WTC11 (cell line): Measurements from ENCODE around the gene IRF4. TPM values are rescaled to one million over a fixed set of nuclear protein-coding genes. Genes with fewer than 3 reads are reported as not detected.

Source experiments
- ATAC-seq: fragments of 200-7000 bp; cut with Tn5 transposase; 2 replicates; pipeline ENCODE4 v1.10.0; 2021; ENCODE audit warnings: mild to moderate bottlenecking, moderate library complexity
- CTCF ChIA-PET: fragments of 300-600 bp; sonication (Branson Sonifier 250); formaldehyde crosslinking; loops from one replicate; lab custom pipeline; 2021; ENCODE audit warnings: antibody characterized with exemption; lab: Charles Lee
- POLR2A ChIA-PET: fragments of 350-600 bp; sonication (Branson Sonifier 250); formaldehyde crosslinking; loops from one replicate; lab custom pipeline; 2021; ENCODE audit warnings: antibody characterized with exemption; lab: Charles Lee
- DNase-seq: peaks from one replicate; pipeline ENCODE4 v3.0.0; 2021; ENCODE audit warnings: low spot score
- H3K27ac Mint-ChIP-seq: 2 replicates; pipeline ENCODE4 v1.8.0; 2021; ENCODE audit warnings: mixed read lengths
- H3K27me3 Mint-ChIP-seq: 2 replicates; pipeline ENCODE4 v1.8.0; 2021; ENCODE audit warnings: low read depth, mild to moderate bottlenecking, moderate library complexity, mixed read lengths
- H3K36me3 Mint-ChIP-seq: 2 replicates; pipeline ENCODE4 v1.8.0; 2021; ENCODE audit warnings: mixed read lengths
- H3K4me1 Mint-ChIP-seq: 2 replicates; pipeline ENCODE4 v1.8.0; 2022; ENCODE audit warnings: mixed read lengths
- H3K4me3 Mint-ChIP-seq: 2 replicates; pipeline ENCODE4 v1.8.0; 2021; ENCODE audit warnings: mild to moderate bottlenecking, moderate library complexity, mixed read lengths
- H3K9me3 Mint-ChIP-seq: 2 replicates; pipeline ENCODE4 v1.8.0; 2021; ENCODE audit warnings: mixed read lengths
- CREB1 ChIP-seq: sonication (generic); formaldehyde crosslinking; IDR thresholded peaks from 2 replicates; pipeline ENCODE4 v1.8.0; 2023; ENCODE audit warnings: mild to moderate bottlenecking, missing genetic modification reagents
- GRHL2 ChIP-seq: fragments of 250-450 bp; sonication (Bioruptor Pico); IDR thresholded peaks from 2 replicates; pipeline ENCODE4 v1.8.0; 2022; ENCODE audit warnings: mild to moderate bottlenecking, moderate library complexity; ENCODE audit not compliant: insufficient replicate concordance, severe bottlenecking
- IRF2 ChIP-seq: sonication (generic); formaldehyde crosslinking; IDR thresholded peaks from 2 replicates; pipeline ENCODE4 v1.8.0; 2022; ENCODE audit warnings: low read depth, missing genetic modification reagents, borderline replicate concordance
- MXD4 ChIP-seq: fragments of 250-450 bp; sonication (Bioruptor Pico); IDR thresholded peaks from 2 replicates; pipeline ENCODE4 v1.8.0; 2021; ENCODE audit warnings: mild to moderate bottlenecking, moderate library complexity, borderline replicate concordance
- MYBL2 ChIP-seq: sonication (generic); formaldehyde crosslinking; IDR thresholded peaks from 2 replicates; pipeline ENCODE4 v1.8.1; 2023; ENCODE audit warnings: mild to moderate bottlenecking, moderate library complexity, missing genetic modification reagents
- RORB ChIP-seq: fragments of 250-450 bp; sonication (Bioruptor Pico); IDR thresholded peaks from 2 replicates; pipeline ENCODE4 v1.9.0; 2021; ENCODE audit warnings: mild to moderate bottlenecking
- ZNF121 ChIP-seq: sonication (generic); formaldehyde crosslinking; IDR thresholded peaks from 2 replicates; pipeline ENCODE4 v1.8.0; 2023; ENCODE audit warnings: missing genetic modification reagents
- ZNF138 ChIP-seq: sonication (generic); formaldehyde crosslinking; conservative IDR thresholded peaks from 2 replicates; pipeline ENCODE4 v1.8.1; 2022; ENCODE audit warnings: mild to moderate bottlenecking, moderate library complexity, missing genetic modification reagents
- ZNF263 ChIP-seq: sonication (generic); formaldehyde crosslinking; IDR thresholded peaks from 2 replicates; pipeline ENCODE4 v1.8.1; 2022; ENCODE audit warnings: low read depth, mild to moderate bottlenecking, moderate library complexity, missing genetic modification reagents
- ZNF423 ChIP-seq: fragments of 250-450 bp; sonication (Bioruptor Pico); IDR thresholded peaks from 2 replicates; pipeline ENCODE4 v2.1.2; 2022; ENCODE audit warnings: mild to moderate bottlenecking, moderate library complexity
- total RNA-seq: library from RNA; stranded (reverse); gene quantifications from 3 replicates; pipeline ENCODE4 v1.2.3, GENCODE V29; 2021
- TF ChIP-seq, protein P1 (sequence below): sonication (generic); formaldehyde crosslinking; IDR thresholded peaks from 2 replicates; pipeline ENCODE4 v1.8.0; 2023; ENCODE audit warnings: mild to moderate bottlenecking, missing genetic modification reagents
- TF ChIP-seq, protein P2 (sequence below): sonication (generic); formaldehyde crosslinking; IDR thresholded peaks from 2 replicates; pipeline ENCODE4 v1.8.1; 2023; ENCODE audit warnings: mild to moderate bottlenecking, missing genetic modification reagents, moderate library complexity
- TF ChIP-seq, protein P3 (sequence below): sonication (generic); formaldehyde crosslinking; IDR thresholded peaks from 2 replicates; pipeline ENCODE4 v1.8.1; 2022; ENCODE audit warnings: mild to moderate bottlenecking, missing genetic modification reagents, moderate library complexity, borderline replicate concordance
- TF ChIP-seq, protein P4 (sequence below): sonication (generic); formaldehyde crosslinking; IDR thresholded peaks from 2 replicates; pipeline ENCODE4 v1.8.0; 2022; ENCODE audit warnings: missing genetic modification reagents
- TF ChIP-seq, protein P5 (sequence below): sonication (generic); formaldehyde crosslinking; IDR thresholded peaks from 2 replicates; pipeline ENCODE4 v1.8.0; 2023; ENCODE audit warnings: missing genetic modification reagents, mild to moderate bottlenecking, borderline replicate concordance
- TF ChIP-seq, protein P6 (sequence below): fragments of 250-450 bp; sonication (Bioruptor Pico); IDR thresholded peaks from 2 replicates; pipeline ENCODE4 v1.9.0; 2021; ENCODE audit warnings: moderate library complexity, mild to moderate bottlenecking, inconsistent platforms, borderline replicate concordance

IRF4 gene
- total RNA-seq, 1 experiment from 2014 or later = 1.6 TPM

DNA sequence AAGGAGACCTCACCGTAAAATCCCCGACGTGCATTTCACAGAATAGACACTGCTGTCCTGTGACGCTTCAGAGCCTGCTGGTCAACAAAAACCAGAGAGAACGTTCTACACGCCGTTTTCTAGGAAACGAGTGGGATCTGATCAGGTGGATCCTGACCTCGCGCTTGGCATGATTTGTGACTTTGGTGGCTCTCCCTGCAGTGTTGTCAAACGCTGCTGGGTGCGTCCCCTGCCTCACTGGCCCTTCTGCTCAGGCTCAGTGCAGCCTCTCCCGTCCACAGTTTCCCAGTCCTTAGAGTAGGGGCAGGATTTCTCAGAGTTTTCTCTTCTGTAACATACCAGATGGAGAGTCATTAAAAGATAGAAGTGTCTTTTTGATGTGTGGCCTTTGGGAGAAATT, 27.6 kb upstream of the IRF4 start:
- peaks cover 78% of the 10 kb centered on the region for H3K36me3 Mint-ChIP-seq
- peaks cover 16% of the 10 kb centered on the region for H3K27me3 Mint-ChIP-seq
- TF ChIP-seq ZNF121 = no peak
- TF ChIP-seq CREB1 (CRISPR knock-in tag) = no peak
- H3K4me1 Mint-ChIP-seq = no peaks in the 10 kb centered on the region
- H3K27ac Mint-ChIP-seq = no peak overlapping the region
- no peak overlapping the region for H3K4me3 Mint-ChIP-seq
- POLR2A ChIA-PET = no interaction called here
- peaks cover 77% of the 10 kb centered on the region for H3K9me3 Mint-ChIP-seq
- no peak for DNase-seq
- CTCF ChIA-PET = no interaction called here
- no peak for ATAC-seq

DNA sequence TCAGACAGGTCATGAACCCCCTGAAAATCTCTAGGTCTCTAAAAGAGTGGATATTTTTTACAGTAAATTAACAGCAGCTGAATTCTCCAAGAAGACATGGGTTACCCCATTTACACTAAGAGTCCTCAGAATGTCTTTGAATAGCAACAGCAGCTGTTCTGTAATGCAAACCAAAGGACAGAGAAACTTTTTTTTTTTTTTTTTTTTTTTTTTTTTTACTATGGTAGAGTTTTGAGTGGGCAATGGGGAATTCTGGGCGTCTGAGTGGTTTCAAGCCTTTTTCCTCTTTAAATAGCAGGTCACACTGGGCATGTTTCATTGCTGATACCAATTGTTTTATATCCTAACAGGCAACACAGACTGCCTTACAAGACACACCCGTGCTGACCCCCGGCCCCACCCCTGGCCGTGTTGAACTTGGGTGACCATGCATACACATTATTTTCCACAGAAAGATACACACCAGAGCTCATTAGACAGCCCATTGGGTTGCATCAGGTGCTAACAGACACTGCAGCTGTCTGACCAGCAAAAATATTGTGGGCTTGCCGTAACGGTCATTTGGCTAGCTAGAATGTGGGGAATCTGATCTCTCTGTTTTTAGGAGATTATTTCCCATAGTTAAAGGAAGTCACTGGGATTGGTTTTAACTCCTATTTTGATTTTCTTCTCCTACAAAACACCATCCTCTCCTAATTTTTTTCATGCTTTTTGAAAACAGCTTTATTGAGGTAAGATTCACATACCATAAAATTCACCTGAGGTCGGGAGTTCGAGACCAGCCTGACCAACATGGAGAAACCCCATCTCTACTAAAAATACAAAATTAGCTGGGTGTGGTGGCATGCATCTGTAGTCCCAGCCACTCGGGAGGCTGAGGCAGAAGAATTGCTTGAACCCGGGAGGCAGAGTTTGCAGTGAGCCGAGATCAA, 26.7 kb upstream of the IRF4 start:
- peaks cover 16% of the 10 kb centered on the region for H3K27me3 Mint-ChIP-seq
- no peaks in the 10 kb centered on the region for H3K4me1 Mint-ChIP-seq
- no peak overlapping the region for H3K27ac Mint-ChIP-seq
- no peak overlapping the region for H3K4me3 Mint-ChIP-seq
- ChIA-PET CTCF (interaction anchor here (1.1 kb wide), 1 partner anchor 148 kb away, joined by 3 read pairs; no protein-coding TSS in a partner anchor), POLR2A (no interaction called here)
- ATAC-seq (no peak), DNase-seq (no peak)
- TF ChIP-seq, protein P1, sequence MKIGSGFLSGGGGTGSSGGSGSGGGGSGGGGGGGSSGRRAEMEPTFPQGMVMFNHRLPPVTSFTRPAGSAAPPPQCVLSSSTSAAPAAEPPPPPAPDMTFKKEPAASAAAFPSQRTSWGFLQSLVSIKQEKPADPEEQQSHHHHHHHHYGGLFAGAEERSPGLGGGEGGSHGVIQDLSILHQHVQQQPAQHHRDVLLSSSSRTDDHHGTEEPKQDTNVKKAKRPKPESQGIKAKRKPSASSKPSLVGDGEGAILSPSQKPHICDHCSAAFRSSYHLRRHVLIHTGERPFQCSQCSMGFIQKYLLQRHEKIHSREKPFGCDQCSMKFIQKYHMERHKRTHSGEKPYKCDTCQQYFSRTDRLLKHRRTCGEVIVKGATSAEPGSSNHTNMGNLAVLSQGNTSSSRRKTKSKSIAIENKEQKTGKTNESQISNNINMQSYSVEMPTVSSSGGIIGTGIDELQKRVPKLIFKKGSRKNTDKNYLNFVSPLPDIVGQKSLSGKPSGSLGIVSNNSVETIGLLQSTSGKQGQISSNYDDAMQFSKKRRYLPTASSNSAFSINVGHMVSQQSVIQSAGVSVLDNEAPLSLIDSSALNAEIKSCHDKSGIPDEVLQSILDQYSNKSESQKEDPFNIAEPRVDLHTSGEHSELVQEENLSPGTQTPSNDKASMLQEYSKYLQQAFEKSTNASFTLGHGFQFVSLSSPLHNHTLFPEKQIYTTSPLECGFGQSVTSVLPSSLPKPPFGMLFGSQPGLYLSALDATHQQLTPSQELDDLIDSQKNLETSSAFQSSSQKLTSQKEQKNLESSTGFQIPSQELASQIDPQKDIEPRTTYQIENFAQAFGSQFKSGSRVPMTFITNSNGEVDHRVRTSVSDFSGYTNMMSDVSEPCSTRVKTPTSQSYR = no peak
- TF ChIP-seq ZNF121 = no peak
- TF ChIP-seq, protein P2, sequence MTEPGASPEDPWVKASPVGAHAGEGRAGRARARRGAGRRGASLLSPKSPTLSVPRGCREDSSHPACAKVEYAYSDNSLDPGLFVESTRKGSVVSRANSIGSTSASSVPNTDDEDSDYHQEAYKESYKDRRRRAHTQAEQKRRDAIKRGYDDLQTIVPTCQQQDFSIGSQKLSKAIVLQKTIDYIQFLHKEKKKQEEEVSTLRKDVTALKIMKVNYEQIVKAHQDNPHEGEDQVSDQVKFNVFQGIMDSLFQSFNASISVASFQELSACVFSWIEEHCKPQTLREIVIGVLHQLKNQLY (CRISPR knock-in tag) = no peak
- TF ChIP-seq ZNF263 = no peak
- no peak for TF ChIP-seq MXD4 (CRISPR knock-in tag)
- TF ChIP-seq, protein P3, sequence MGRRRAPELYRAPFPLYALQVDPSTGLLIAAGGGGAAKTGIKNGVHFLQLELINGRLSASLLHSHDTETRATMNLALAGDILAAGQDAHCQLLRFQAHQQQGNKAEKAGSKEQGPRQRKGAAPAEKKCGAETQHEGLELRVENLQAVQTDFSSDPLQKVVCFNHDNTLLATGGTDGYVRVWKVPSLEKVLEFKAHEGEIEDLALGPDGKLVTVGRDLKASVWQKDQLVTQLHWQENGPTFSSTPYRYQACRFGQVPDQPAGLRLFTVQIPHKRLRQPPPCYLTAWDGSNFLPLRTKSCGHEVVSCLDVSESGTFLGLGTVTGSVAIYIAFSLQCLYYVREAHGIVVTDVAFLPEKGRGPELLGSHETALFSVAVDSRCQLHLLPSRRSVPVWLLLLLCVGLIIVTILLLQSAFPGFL (CRISPR knock-in tag) = no peak
- TF ChIP-seq, protein P4, sequence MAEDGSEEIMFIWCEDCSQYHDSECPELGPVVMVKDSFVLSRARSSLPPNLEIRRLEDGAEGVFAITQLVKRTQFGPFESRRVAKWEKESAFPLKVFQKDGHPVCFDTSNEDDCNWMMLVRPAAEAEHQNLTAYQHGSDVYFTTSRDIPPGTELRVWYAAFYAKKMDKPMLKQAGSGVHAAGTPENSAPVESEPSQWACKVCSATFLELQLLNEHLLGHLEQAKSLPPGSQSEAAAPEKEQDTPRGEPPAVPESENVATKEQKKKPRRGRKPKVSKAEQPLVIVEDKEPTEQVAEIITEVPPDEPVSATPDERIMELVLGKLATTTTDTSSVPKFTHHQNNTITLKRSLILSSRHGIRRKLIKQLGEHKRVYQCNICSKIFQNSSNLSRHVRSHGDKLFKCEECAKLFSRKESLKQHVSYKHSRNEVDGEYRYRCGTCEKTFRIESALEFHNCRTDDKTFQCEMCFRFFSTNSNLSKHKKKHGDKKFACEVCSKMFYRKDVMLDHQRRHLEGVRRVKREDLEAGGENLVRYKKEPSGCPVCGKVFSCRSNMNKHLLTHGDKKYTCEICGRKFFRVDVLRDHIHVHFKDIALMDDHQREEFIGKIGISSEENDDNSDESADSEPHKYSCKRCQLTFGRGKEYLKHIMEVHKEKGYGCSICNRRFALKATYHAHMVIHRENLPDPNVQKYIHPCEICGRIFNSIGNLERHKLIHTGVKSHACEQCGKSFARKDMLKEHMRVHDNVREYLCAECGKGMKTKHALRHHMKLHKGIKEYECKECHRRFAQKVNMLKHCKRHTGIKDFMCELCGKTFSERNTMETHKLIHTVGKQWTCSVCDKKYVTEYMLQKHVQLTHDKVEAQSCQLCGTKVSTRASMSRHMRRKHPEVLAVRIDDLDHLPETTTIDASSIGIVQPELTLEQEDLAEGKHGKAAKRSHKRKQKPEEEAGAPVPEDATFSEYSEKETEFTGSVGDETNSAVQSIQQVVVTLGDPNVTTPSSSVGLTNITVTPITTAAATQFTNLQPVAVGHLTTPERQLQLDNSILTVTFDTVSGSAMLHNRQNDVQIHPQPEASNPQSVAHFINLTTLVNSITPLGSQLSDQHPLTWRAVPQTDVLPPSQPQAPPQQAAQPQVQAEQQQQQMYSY (CRISPR knock-in tag) = no peak
- TF ChIP-seq ZNF423 (CRISPR knock-in tag) = no peak
- TF ChIP-seq GRHL2 = no peak
- TF ChIP-seq ZNF138 (CRISPR knock-in tag) = no peak
- H3K9me3 Mint-ChIP-seq = peaks cover 83% of the 10 kb centered on the region
- peaks cover 82% of the 10 kb centered on the region for H3K36me3 Mint-ChIP-seq

DNA sequence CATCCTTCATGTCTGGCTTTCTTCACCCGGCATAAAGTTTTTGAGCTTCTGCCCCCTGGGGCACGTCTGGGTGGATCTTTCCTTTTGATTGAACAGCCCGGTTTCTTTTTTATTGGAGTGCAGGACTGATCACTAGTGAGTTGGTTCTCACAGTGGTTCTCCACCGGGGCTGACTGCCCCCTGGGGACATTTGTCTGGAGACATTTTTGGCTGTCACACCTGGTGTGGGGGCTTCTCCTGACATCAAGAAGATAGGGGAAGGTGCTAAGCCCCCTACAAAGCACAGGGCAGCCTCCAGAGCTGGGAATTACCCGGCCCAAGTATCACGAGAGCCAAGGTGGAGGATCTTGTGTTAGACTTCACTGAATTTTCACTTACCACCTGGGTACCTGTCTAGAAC, 25.7 kb upstream of the IRF4 start:
- peaks cover 85% of the 10 kb centered on the region for H3K36me3 Mint-ChIP-seq
- CTCF ChIA-PET = interaction anchor here (1.1 kb wide), 1 partner anchor 149 kb away, joined by 3 read pairs; no protein-coding TSS in a partner anchor
- H3K9me3 Mint-ChIP-seq = peaks cover 85% of the 10 kb centered on the region
- H3K27ac Mint-ChIP-seq = no peak overlapping the region
- no peak for DNase-seq
- peaks cover 23% of the 10 kb centered on the region for H3K27me3 Mint-ChIP-seq
- no peaks in the 10 kb centered on the region for H3K4me1 Mint-ChIP-seq
- POLR2A ChIA-PET = no interaction called here
- no peak overlapping the region for H3K4me3 Mint-ChIP-seq
- ATAC-seq = no peak
- TF ChIP-seq, protein P5, sequence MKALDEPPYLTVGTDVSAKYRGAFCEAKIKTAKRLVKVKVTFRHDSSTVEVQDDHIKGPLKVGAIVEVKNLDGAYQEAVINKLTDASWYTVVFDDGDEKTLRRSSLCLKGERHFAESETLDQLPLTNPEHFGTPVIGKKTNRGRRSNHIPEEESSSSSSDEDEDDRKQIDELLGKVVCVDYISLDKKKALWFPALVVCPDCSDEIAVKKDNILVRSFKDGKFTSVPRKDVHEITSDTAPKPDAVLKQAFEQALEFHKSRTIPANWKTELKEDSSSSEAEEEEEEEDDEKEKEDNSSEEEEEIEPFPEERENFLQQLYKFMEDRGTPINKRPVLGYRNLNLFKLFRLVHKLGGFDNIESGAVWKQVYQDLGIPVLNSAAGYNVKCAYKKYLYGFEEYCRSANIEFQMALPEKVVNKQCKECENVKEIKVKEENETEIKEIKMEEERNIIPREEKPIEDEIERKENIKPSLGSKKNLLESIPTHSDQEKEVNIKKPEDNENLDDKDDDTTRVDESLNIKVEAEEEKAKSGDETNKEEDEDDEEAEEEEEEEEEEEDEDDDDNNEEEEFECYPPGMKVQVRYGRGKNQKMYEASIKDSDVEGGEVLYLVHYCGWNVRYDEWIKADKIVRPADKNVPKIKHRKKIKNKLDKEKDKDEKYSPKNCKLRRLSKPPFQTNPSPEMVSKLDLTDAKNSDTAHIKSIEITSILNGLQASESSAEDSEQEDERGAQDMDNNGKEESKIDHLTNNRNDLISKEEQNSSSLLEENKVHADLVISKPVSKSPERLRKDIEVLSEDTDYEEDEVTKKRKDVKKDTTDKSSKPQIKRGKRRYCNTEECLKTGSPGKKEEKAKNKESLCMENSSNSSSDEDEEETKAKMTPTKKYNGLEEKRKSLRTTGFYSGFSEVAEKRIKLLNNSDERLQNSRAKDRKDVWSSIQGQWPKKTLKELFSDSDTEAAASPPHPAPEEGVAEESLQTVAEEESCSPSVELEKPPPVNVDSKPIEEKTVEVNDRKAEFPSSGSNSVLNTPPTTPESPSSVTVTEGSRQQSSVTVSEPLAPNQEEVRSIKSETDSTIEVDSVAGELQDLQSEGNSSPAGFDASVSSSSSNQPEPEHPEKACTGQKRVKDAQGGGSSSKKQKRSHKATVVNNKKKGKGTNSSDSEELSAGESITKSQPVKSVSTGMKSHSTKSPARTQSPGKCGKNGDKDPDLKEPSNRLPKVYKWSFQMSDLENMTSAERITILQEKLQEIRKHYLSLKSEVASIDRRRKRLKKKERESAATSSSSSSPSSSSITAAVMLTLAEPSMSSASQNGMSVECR (CRISPR knock-in tag) = no peak
- TF ChIP-seq IRF2 (CRISPR knock-in tag) (no peak), RORB (no peak), MYBL2 (CRISPR knock-in tag) (no peak)
- TF ChIP-seq, protein P6, sequence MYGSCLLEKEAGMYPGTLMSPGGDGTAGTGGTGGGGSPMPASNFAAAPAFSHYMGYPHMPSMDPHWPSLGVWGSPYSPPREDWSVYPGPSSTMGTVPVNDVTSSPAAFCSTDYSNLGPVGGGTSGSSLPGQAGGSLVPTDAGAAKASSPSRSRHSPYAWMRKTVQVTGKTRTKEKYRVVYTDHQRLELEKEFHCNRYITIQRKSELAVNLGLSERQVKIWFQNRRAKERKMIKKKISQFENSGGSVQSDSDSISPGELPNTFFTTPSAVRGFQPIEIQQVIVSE (CRISPR knock-in tag) = no peak
